Mononuclear cell (primary cell): ENCODE data around the gene PPIL4. TPM values are rescaled to one million over a fixed set of nuclear protein-coding genes. Genes with fewer than 3 reads are reported as not detected.

Experiments used
- H3K27me3 ChIP-seq: 2 replicates; pipeline ENCODE4 v1.6.0; 2011; ENCODE audit warnings: low read length, control low read depth; ENCODE audit not compliant: insufficient read depth
- H3K4me1 ChIP-seq: 2 replicates; pipeline ENCODE4 v1.5.1; 2011; ENCODE audit warnings: mild to moderate bottlenecking, low read length, control low read depth; ENCODE audit not compliant: insufficient read depth
- H3K4me3 ChIP-seq: 2 replicates; pipeline ENCODE4 v1.5.1; 2011; ENCODE audit warnings: mild to moderate bottlenecking, low read length, moderate library complexity
- H3K9me3 ChIP-seq: 2 replicates; pipeline ENCODE4 v1.5.1; 2011; ENCODE audit warnings: low read depth, mild to moderate bottlenecking, control low read depth, low read length
- total RNA-seq: library from RNA; depleted of rRNA; stranded (reverse); fragments of >200 nt; gene quantifications from one replicate; pipeline ENCODE4 v1.2.3, GENCODE V29; 2012

PPIL4 gene
- total RNA-seq, 1 donor: 54.3 TPM

DNA sequence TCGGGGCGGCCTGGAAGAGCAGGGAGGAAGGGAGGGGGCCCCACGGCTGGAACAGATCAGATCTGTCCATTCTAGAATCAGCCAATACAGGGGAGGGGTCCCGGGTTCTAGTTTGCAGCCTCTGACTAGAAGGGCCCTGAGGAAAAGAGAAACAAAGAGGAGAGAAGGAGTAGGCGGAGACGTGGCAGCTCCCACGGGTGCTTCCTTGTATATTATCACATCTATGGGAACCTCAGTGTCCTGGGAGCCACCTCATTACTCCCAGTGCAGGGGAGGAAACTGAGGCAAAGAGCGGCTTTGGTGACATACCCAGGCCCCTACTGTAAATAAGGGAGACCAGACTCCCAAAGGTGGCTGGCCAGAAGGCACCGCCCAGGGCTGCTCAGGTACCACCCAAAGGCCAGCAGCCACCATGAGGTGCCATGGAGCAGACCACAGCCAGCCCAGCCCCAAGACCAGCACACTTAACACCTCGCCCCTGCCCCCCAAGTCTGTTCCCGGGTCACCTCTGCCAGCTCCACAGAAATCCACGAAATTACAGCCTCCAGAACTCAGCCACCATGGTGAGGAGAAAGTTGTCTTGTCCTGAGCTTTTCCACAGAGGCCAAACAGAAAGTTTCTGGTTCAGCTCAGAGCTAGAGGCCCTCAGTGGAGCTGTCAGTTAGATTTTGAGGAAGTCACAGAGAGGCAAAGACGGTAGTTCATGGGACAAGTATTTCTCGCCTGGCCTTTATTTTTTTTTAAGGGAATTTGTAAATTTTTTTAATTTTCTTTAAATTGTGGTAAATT is 63.1 kb downstream of the PPIL4 start:
- H3K9me3 ChIP-seq: no peaks in the 10 kb centered on the region
- H3K27me3 ChIP-seq: no peaks in the 10 kb centered on the region
- H3K4me1 ChIP-seq: peaks cover 83% of the 10 kb centered on the region
- peak overlapping the region; percentile 48 for H3K4me3 ChIP-seq

DNA sequence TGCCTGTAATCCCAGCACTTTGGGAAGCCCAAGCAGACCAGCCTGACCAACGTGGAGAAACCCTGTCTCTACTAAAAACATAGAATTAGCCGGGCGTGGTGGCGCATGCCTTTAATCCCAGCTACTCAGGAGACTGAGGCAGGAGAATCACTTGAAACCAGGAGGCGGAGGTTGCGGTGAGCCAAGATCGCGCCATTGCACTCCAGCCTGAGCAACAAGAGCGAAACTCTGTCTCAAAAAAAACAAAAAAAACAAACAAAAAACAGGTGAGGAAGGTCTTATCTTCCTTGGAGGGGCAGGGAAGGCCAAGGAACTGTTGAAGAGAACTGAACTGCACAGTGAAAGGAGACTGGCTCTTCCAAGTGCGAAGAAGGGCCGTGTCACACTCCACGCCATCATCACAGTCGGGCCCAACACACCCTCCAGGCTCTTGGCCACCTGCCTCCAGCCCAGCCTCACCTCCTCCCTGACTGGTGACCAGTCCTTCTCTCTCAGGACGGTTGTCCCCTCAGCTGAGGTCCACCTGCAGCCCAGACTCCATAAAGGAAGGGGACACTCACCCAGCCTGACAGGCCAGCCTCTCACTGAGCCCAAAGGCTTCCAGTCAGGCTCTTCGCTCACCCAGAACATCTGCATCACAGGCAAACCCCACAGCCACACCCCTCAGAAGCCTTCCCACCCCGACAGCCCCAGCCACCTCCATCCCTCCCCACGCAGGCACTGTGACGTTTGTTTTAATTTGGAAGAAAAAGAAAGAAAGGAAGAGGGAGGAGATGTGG is 65.2 kb downstream of the PPIL4 start:
- Histone ChIP-seq H3K4me3 (no peak overlapping the region), H3K9me3 (no peaks in the 10 kb centered on the region), H3K4me1 (peaks cover 92% of the 10 kb centered on the region), H3K27me3 (no peaks in the 10 kb centered on the region)

DNA sequence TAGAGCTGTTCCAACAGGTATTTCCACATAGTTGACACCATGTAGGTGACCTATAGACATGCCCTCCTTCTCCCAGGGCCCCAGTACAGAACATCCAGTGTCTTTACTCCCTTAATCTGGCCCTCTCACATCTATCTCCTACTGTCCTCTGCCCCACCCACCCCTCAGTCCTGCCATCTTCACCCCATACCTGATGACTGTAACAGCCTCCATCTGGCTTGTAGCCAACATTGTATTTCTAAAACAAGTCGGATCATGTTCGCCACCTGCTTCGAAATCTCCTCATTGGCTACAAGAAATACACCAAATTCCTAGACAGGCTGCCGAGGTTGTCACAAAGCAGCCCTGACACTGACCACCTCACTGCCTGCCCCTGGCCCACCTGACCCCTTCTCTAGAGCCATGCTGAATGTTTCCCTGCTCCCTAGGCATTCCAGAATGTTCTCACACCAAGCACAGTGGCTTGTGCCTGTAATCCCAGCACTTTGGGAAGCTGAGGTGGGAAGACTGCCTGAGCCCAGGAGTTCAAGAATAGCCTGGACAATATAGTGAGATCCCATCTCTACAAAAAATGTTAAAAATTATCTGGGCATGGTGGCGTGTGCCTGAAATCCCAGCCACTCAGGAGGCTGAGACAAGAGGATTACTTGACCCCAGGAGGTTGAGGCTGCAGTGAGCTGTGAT is 67.1 kb downstream of the PPIL4 start:
- H3K4me3 ChIP-seq: no peak overlapping the region
- H3K27me3 ChIP-seq: no peaks in the 10 kb centered on the region
- H3K9me3 ChIP-seq: no peaks in the 10 kb centered on the region
- H3K4me1 ChIP-seq: peaks cover 86% of the 10 kb centered on the region

DNA sequence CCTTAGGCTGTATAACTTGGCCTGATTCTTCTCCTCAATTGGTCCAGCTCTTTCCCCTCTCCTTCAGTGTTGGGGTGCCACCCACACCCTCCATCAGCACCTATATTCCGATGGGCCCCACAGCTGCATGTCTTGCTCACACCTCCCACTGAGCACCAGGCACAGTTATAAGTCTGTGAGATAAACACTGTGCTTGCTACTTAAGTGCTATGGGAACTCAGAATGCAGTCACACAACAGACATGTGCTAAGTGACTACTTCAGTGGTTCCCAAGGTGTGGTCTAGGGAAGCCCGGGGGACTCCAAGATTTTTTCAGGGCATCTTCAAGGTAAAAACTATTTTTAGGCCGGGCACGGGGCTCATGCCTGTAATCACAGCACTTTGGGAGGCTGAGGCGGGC is 68.3 kb downstream of the PPIL4 start:
- peaks cover 84% of the 10 kb centered on the region for H3K4me1 ChIP-seq

DNA sequence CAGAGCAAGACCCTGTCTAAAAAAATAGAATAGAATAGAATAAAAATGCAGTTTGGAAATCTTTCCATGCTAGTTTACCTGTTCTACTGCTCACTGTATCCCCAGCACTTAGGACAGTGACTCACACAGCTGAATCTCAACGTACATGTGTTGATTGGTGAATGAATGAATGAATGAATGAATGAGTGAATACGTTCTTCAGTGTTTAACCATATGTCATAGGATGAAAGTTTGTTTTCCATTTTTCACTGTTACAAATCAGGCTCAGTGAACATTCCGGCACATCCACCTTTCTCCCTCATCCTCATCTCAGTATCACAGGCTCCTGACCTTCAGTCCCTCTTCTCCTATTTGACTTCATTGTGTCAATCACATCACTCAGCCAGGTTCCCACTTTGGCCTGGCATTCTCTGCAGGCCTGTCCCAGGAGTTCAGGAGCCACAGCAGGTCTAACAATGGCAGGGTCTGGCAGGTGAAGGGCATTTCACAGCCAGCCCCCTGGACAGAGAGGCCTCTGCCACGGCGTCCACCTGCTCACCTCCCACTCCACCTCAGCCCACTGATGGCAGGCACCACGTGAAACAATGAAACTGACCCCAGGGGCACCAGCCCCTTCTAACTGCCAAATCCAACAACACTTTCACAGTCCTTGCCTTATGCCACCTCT is 68.9 kb downstream of the PPIL4 start:
- Histone ChIP-seq H3K9me3 (no peaks in the 10 kb centered on the region), H3K4me3 (no peak overlapping the region), H3K27me3 (no peaks in the 10 kb centered on the region), H3K4me1 (peaks cover 84% of the 10 kb centered on the region)

More for the DNA sequence above, 68.3 kb downstream of the PPIL4 start:
- Histone ChIP-seq H3K27me3 (no peaks in the 10 kb centered on the region), H3K4me3 (no peak overlapping the region), H3K9me3 (no peaks in the 10 kb centered on the region)

DNA sequence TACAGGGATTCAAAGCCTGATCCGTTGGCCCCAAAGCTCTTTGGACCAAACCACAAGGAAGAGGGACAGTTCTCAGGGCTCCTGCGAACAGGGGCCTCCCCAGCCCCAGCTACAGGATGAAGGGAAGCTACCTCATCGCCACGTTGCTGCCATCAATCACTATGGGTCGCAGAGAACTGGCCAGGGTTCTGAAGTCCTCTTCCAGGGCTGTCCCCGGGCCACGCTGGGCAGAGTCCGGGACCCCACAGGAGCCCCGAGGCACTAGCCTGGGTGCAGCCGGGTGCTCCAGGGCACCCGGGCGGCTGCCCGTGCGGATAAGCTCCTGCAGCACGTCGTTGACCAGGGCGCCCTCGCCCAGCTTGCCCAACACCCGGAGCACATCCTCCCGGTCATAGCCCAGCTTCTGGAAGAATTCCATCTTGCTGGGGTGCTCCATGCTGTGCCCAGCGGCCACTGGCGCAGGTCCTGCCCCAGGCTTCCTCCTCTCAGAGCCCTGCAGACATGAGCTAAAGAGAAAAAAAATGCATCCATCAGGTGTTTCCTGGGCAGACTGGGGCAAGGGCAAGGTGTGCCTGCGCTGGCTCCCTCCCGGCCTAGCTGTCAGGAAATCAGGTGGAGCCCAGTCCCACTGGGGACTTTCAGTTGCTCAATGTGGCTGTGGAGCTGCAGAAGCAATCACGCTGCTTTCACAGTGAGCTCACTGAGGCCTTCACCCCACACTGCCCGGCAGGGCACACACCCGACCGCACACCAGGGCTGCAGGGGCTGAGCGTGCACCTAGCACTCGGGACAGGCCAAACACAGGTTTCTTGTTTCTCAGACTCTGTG is 71.5 kb downstream of the PPIL4 start:
- H3K9me3 ChIP-seq: no peaks in the 10 kb centered on the region
- peaks cover 85% of the 10 kb centered on the region for H3K4me1 ChIP-seq
- no peak overlapping the region for H3K4me3 ChIP-seq
- no peaks in the 10 kb centered on the region for H3K27me3 ChIP-seq

DNA sequence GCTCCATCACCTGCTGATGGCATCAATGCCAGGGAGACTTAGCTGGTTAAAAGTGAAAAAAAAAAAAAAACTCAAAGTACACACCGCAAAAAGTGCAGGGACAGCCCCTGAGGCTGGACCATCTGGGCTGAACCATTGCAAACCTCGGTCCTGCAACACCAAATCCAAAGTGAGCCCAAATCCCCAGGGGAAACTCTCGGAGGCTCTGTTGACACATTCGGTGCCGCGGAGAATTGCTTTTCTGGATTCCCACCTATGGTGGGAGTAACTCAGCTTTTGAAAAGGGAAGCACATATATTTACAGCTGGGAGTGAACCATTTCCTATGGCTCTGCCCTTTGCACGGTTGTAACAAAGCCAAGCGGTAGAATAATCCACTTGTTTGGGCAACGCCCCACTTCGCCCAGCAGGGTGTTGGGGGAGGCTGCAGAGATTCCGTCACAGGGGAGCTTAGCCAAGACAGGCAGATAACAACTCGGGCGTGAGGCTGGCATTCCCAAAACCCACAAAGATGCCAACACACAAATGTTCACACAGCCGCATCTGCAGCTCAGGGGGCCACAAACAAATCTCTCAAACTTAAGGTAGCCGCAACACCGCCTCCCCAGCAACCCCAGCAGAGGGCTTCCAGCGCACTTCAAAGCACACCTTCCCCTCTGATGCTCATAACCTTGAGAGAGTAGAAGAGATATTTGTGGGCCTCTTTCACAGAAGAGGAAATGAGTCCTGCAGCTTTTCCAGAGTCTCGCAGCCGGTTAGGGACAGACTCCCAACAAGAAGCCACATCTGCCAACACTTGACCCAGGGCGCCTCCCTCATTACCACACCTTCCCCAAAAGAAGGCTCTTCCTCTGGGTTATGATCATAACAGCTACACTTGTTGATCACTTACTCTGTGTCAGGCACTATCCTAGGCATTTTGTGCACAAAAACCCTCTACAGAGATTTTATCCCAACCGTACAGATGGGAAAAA is 72.5 kb downstream of the PPIL4 start:
- Histone ChIP-seq H3K4me1 (peaks cover 84% of the 10 kb centered on the region), H3K9me3 (no peaks in the 10 kb centered on the region), H3K4me3 (no peak overlapping the region), H3K27me3 (no peaks in the 10 kb centered on the region)

DNA sequence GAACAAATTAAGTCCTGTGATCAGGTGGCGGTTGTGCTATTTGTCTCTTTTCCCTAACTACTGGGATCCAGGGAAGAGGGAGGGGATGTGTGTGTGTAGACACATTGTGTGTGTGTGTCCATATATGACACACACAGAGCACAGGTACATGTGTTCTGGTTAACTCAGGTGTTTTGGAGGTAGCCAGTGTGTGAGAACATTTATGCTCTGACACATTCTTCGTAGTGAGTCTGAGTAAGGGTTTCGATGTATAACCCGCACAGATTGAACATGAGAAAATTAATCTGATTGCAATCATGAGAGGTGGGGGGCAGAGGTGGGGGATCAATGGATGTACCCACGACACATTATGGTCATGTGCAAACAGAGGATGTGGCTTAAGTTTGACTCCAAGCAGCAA is 73.6 kb downstream of the PPIL4 start:
- Histone ChIP-seq H3K4me1 (peaks cover 86% of the 10 kb centered on the region), H3K9me3 (no peaks in the 10 kb centered on the region), H3K27me3 (no peaks in the 10 kb centered on the region), H3K4me3 (no peak overlapping the region)

DNA sequence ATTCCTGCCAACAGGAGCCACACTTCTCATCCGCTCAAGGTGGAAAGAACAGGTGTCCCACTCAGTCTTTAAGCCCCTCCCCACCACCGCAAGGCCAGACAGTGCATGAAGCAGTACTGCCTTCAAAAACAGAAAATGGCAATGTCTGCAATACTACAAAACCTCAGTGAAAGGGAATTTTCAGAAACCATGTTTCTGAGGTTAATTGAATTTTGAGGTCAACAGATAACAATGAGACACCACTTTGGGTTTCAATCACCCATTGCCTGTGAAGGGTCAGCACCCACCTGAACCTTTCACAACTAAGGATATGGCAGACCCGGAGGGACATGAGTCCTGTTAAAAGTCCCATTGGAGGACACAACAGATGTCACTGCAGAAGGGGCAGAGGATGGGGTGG is 74.0 kb downstream of the PPIL4 start:
- Histone ChIP-seq H3K27me3 (no peaks in the 10 kb centered on the region), H3K4me3 (no peak overlapping the region), H3K4me1 (peaks cover 86% of the 10 kb centered on the region), H3K9me3 (no peaks in the 10 kb centered on the region)

DNA sequence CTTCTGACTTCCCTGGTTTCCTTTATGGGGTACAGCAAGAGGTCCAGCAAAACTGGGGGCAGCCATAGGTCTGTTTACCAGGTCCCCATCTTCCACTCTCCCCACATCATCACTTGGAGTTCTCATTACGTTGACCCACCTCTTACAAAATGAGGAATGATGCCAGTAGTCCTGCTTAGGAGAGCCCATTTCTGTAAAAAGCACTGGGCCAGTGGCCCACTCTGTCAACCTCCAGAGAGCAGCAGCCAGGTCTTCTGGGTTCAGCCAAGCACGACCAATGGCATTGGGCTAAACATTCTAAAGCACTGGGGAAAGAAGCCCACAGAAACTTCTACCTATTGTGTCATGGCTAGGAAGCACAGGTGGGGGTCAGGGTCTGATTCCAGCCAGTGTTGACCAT is 74.9 kb downstream of the PPIL4 start:
- H3K27me3 ChIP-seq: no peaks in the 10 kb centered on the region
- H3K4me1 ChIP-seq: peaks cover 86% of the 10 kb centered on the region
- no peak overlapping the region for H3K4me3 ChIP-seq
- no peaks in the 10 kb centered on the region for H3K9me3 ChIP-seq

DNA sequence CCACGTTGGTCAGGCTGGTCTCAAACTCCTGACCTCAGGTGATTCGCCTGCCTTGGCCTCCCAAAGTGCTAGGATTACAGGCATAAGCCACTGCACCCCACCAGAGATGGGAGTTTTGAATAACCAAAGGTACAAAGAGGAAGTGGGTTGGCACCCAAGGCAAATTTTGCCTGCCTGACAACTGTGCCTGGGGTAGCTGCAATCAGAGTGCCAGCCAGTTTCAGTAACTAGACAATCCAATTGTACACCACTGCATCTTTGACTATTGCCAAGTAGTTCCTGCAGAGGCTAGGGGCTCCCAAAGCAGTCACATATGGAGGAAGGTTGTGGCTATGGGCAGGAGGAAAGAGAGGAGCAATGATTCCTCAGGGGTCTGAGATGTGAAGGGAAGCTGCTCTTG is 77.7 kb downstream of the PPIL4 start:
- H3K4me3 ChIP-seq: no peak overlapping the region
- H3K4me1 ChIP-seq: peaks cover 81% of the 10 kb centered on the region

DNA sequence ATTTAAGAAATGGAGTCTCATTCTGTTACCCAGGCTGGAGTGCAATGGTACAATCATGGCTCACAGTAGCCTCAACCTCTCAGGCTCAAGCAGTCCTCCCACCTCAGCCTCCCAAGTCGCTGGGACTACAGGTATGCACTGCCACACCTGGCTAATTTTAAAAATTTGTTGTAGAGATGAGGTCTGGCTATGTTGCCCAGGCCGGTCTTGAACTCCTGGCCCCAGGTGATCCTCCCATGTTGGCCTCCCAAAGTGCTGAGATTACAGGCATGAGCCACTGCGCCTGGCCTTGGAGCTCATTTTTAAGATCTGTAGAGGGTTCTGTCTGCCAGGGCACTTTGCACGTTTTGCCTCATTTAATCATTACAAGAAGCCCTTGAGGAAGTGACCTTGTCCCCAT is 78.6 kb downstream of the PPIL4 start:
- no peak overlapping the region for H3K4me3 ChIP-seq

More for the DNA sequence above, 77.7 kb downstream of the PPIL4 start:
- H3K27me3 ChIP-seq: no peaks in the 10 kb centered on the region
- H3K9me3 ChIP-seq: no peaks in the 10 kb centered on the region

DNA sequence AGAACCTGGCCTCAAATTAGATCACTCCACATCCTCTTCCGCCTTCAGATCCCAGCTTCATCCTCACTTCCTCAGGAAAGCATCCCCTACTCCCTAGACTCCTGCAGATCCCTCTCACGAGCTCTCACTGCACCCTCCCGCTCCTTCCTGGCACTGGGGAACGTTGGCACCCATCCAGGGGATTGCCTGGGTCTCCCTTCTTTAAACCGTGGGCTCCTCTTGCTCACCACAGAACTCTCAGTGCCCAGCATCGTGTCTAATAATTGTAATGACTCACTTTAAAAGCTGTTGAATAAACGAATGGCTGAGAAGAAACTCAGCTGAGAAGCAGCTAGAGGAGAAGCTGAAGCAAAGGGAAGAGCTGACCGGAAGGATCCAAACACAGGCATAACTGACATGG is 81.4 kb downstream of the PPIL4 start:
- peaks cover 43% of the 10 kb centered on the region for H3K4me1 ChIP-seq

More for the DNA sequence above, 78.6 kb downstream of the PPIL4 start:
- no peaks in the 10 kb centered on the region for H3K9me3 ChIP-seq
- peaks cover 71% of the 10 kb centered on the region for H3K4me1 ChIP-seq
- no peaks in the 10 kb centered on the region for H3K27me3 ChIP-seq

More for the DNA sequence above, 81.4 kb downstream of the PPIL4 start:
- Histone ChIP-seq H3K4me3 (no peak overlapping the region), H3K27me3 (no peaks in the 10 kb centered on the region), H3K9me3 (no peaks in the 10 kb centered on the region)
